ENCODE data around the gene SLC7A6. TPM values are rescaled to one million over a fixed set of nuclear protein-coding genes. Genes with fewer than 3 reads are reported as not detected.

The SLC7A6 gene
- total and polyA plus RNA-seq, 2 of the 13 experiments (the other 11 are each of a cell fraction or from before 2014, with no cell fraction given), result 35.8 to 70.8 TPM

- TF ChIP-seq PATZ1 (CRISPR knock-in tag; IDR thresholded peaks at IDR 0.05) (peak; percentile 46), ZNF547 (CRISPR knock-in tag; IDR thresholded peaks at IDR 0.05) (no peak; the same call in none of the 2 replicates), DZIP1 (CRISPR knock-in tag; IDR thresholded peaks at IDR 0.05) (no peak), MTERF4 (CRISPR knock-in tag; IDR thresholded peaks at IDR 0.05) (peak; percentile 90; the same call in 1 of the 2 replicates), ZNF800 (CRISPR knock-in tag; IDR thresholded peaks at IDR 0.05) (no peak; the same call in 1 of the 2 replicates), BCL3 (CRISPR knock-in tag; IDR thresholded peaks at IDR 0.05) (peak; percentile 25; the same call in 1 of the 2 replicates), ZNF230 (CRISPR knock-in tag; IDR thresholded peaks at IDR 0.05) (peak; percentile 90), MEIS2 (CRISPR knock-in tag; IDR thresholded peaks at IDR 0.05) (no peak), RXRB (CRISPR knock-in tag; IDR thresholded peaks at IDR 0.05; ENCODE audit: borderline replicate concordance) (peak; percentile 80), ZFP36L2 (CRISPR knock-in tag; IDR thresholded peaks at IDR 0.05) (no peak), ZNF790 (CRISPR knock-in tag; IDR thresholded peaks at IDR 0.05; ENCODE audit: borderline replicate concordance) (no peak), SP140L (CRISPR knock-in tag; IDR thresholded peaks at IDR 0.05; ENCODE audit: borderline replicate concordance) (no peak)
- TF ChIP-seq, protein P1, sequence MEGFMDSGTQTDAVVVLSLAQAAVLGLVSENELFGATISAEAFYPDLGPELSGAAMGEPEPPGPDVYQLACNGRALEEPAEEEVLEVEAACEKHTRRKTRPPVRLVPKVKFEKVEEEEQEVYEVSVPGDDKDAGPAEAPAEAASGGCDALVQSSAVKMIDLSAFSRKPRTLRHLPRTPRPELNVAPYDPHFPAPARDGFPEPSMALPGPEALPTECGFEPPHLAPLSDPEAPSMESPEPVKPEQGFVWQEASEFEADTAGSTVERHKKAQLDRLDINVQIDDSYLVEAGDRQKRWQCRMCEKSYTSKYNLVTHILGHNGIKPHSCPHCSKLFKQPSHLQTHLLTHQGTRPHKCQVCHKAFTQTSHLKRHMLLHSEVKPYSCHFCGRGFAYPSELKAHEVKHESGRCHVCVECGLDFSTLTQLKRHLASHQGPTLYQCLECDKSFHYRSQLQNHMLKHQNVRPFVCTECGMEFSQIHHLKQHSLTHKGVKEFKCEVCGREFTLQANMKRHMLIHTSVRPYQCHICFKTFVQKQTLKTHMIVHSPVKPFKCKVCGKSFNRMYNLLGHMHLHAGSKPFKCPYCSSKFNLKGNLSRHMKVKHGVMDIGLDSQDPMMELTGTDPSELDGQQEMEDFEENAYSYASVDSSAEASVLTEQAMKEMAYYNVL (CRISPR knock-in tag; IDR thresholded peaks at IDR 0.05; ENCODE audit: borderline replicate concordance), result 0 out of 2 replicates have a peak, but pooled peaks have one; percentile 52
- TF ChIP-seq, protein P2, sequence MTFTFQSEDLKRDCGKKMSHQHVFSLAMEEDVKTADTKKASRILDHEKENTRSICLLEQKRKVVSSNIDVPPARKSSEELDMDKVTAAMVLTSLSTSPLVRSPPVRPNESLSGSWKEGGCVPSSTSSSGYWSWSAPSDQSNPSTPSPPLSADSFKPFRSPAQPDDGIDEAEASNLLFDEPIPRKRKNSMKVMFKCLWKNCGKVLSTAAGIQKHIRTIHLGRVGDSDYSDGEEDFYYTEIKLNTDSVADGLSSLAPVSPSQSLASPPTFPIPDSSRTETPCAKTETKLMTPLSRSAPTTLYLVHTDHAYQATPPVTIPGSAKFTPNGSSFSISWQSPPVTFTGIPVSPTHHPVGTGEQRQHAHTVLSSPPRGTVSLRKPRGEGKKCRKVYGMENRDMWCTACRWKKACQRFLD (CRISPR knock-in tag; IDR thresholded peaks at IDR 0.05; ENCODE audit: borderline replicate concordance), result peak; percentile 22; the same call in 1 of the 2 replicates
These were observed 6.2 kb upstream of the SLC7A6 start (continued) for GRCh38 chr16:68257906-68258800.
